Right kidney (tissue), 1 donor: ENCODE results near the gene ILDR2.
A peak's percentile ranks its signal among the peaks of the same experiment; 100 is the strongest.
"Not testable (repeated sequence)": the region's sequence is repeated elsewhere in the genome, so short reads cannot be mapped to it uniquely, and the experiment has no call there.

ENCODE experiments used
- DNase-seq: peaks from one replicate; pipeline ENCODE4 v3.0.0-alpha.2; 2016

The ILDR2 gene

GRCh38 chr1:166888373-166889111 is 86.8 kb downstream of the ILDR2 start:
- no peak for DNase-seq

GRCh38 chr1:166884971-166885370 is 90.4 kb downstream of the ILDR2 start:
- no peak for DNase-seq

- peak; percentile 56 for DNase-seq
Observed at GRCh38 chr1:166884040-166884642, 91.2 kb downstream of the ILDR2 start.

- DNase-seq: no peak
Observed at GRCh38 chr1:166882893-166883292, 92.4 kb downstream of the ILDR2 start.

GRCh38 chr1:166878173-166878917 is 97.0 kb downstream of the ILDR2 start:
- not testable (repeated sequence) for DNase-seq

- DNase-seq: no peak
Observed at GRCh38 chr1:166876540-166876838, 98.9 kb downstream of the ILDR2 start.

GRCh38 chr1:166875734-166876539 is 99.4 kb downstream of the ILDR2 start, which contains the start of gene TADA1:
TADA1 (minus strand) TSS chr1:166876264; CDS start chr1:166876233, 31 bp downstream.
- peak; percentile 98 for DNase-seq

GRCh38 chr1:166875302-166875733 is 100.0 kb downstream of the ILDR2 start:
- DNase-seq: no peak

- no peak for DNase-seq
Observed at GRCh38 chr1:166874464-166874863, 100.9 kb downstream of the ILDR2 start.

- DNase-seq: no peak
Observed at GRCh38 chr1:166870584-166870983, 104.8 kb downstream of the ILDR2 start.

GRCh38 chr1:166869318-166870099 is 105.8 kb downstream of the ILDR2 start:
- no peak for DNase-seq

GRCh38 chr1:166868639-166869038 is 106.7 kb downstream of the ILDR2 start:
- no peak for DNase-seq

GRCh38 chr1:166865926-166866325 is 109.4 kb downstream of the ILDR2 start:
- no peak for DNase-seq

- no peak for DNase-seq
Observed at GRCh38 chr1:166859597-166859996, 115.7 kb downstream of the ILDR2 start.

- no peak for DNase-seq
Observed at GRCh38 chr1:166858726-166859419, 116.5 kb downstream of the ILDR2 start.
